Measurements from ENCODE around the gene CLCNKB.

CLCNKB gene

GRCh38 chr1:16077406-16078245 is 34.0 kb downstream of the CLCNKB start:
- no peak for DNase-seq

GRCh38 chr1:16078925-16079656 is 35.5 kb downstream of the CLCNKB start:
- DNase-seq: peak; percentile 64

- DNase-seq: no peak
Observed at GRCh38 chr1:16080422-16081150, 37.0 kb downstream of the CLCNKB start.

GRCh38 chr1:16081636-16082035 is 38.1 kb downstream of the CLCNKB start:
- DNase-seq: no peak

- peak; percentile 50 for DNase-seq
Observed at GRCh38 chr1:16082283-16083038, 38.9 kb downstream of the CLCNKB start.

GRCh38 chr1:16083486-16083885 is 39.9 kb downstream of the CLCNKB start:
- no peak for DNase-seq

- no peak for DNase-seq
Observed at GRCh38 chr1:16085522-16085921, 41.9 kb downstream of the CLCNKB start.

- DNase-seq: no peak
Observed at GRCh38 chr1:16087733-16088132, 44.2 kb downstream of the CLCNKB start.

GRCh38 chr1:16088351-16088911 is 44.8 kb downstream of the CLCNKB start:
- DNase-seq: no peak

GRCh38 chr1:16088996-16089395 is 45.4 kb downstream of the CLCNKB start:
- no peak for DNase-seq

- DNase-seq: no peak
Observed at GRCh38 chr1:16090076-16090826, 46.7 kb downstream of the CLCNKB start.

GRCh38 chr1:16091296-16091695 is 47.7 kb downstream of the CLCNKB start:
- no peak for DNase-seq

- DNase-seq: no peak
Observed at GRCh38 chr1:16092097-16092922, 48.7 kb downstream of the CLCNKB start.

- DNase-seq: no peak
Observed at GRCh38 chr1:16092923-16093511, 49.4 kb downstream of the CLCNKB start.

- no peak for DNase-seq
Observed at GRCh38 chr1:16093611-16094010, 50.0 kb downstream of the CLCNKB start.

GRCh38 chr1:16094453-16095158 is 51.0 kb downstream of the CLCNKB start:
- no peak for DNase-seq

GRCh38 chr1:16095447-16095846 is 51.9 kb downstream of the CLCNKB start:
- DNase-seq: no peak

GRCh38 chr1:16099412-16099811 is 55.8 kb downstream of the CLCNKB start:
- no peak for DNase-seq

- no peak for DNase-seq
Observed at GRCh38 chr1:16101623-16102022, 58.0 kb downstream of the CLCNKB start.
